Mucosa of stomach (tissue), 1 donor: Measurements from ENCODE around the gene FAM117B.
"Not testable (repeated sequence)": the region's sequence is repeated elsewhere in the genome, so short reads cannot be mapped to it uniquely, and the experiment has no call there.

Source experiments
- H3K27me3 ChIP-seq: one replicate; pipeline ENCODE4 v1.7.0; 2013; ENCODE audit warnings: mild to moderate bottlenecking, low read length; ENCODE audit not compliant: control insufficient read depth, insufficient read depth
- H3K36me3 ChIP-seq: one replicate; pipeline ENCODE4 v1.7.0; 2013; ENCODE audit warnings: low read length; ENCODE audit not compliant: control insufficient read depth, insufficient read depth
- H3K4me1 ChIP-seq: one replicate; pipeline ENCODE4 v1.7.0; 2013; ENCODE audit warnings: mild to moderate bottlenecking, low read length; ENCODE audit not compliant: control insufficient read depth, insufficient read depth
- H3K4me3 ChIP-seq: one replicate; pipeline ENCODE4 v1.7.0; 2013; ENCODE audit warnings: low read length
- H3K9ac ChIP-seq: one replicate; pipeline ENCODE4 v1.7.0; 2013; ENCODE audit warnings: mild to moderate bottlenecking, low read length, moderate library complexity
- H3K9me3 ChIP-seq: one replicate; pipeline ENCODE4 v1.7.0; 2013; ENCODE audit warnings: mild to moderate bottlenecking, low read length, moderate library complexity; ENCODE audit not compliant: control insufficient read depth
- donor health status: Pancreatic carcinoma.

FAM117B gene

DNA sequence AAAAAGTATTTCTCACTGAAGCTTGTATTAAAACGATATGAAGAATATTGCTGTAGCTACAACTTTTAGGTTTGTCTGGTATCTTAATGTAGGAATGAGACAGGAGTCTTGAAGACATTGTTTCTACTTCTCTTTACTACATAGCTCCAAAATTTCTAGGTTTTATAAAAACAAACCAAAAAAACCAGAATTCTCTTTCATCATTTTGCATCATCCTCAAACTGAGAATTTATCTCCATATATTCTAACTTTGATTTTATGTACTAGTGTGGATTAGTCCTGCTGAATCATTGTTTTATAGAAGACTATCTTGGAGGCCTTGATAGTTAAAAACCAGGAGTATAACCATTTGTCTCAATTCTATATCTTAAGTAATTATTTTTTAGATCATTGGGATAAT lies 136.6 kb downstream of the FAM117B start:
- no peak overlapping the region for H3K9ac ChIP-seq
- no peaks in the 10 kb centered on the region for H3K9me3 ChIP-seq
- peaks cover 9% of the 10 kb centered on the region for H3K4me1 ChIP-seq
- no peaks in the 10 kb centered on the region for H3K27me3 ChIP-seq
- H3K4me3 ChIP-seq: no peak overlapping the region
- no peaks in the 10 kb centered on the region for H3K36me3 ChIP-seq

DNA sequence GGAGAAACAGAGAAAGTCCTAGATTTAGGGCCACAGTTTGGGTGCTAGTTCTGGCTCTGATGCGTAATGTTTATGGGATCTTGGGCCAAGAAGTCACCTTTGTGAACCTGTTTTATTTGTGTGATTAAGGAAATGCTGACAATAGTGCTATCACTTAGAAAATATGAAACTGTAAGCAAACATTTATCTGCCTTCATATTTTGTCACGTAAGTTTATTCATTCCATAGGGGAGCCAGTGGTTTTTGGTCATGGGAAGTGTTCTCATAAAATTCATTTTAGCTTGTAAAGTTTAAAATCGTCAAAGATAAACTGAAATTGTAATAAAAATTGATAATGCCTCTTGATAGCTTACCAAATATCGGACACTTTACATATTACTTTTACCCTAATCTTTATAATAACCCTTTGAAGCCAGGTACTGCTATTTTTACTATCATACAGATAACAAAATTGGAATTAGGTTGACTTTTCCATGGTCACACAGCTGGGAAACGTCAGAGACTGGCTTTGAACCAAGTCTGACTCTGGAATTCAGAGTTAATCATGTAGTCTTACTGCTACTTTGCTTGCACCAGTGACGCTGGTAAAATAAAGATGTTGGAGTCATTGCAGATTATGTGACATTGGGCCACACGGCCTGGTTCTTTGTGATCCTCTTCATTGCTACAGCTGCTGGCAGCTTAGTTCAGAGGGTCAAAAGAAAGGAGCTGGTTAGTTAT lies 137.1 kb downstream of the FAM117B start:
- Histone ChIP-seq H3K27me3 (no peaks in the 10 kb centered on the region), H3K4me1 (peaks cover 9% of the 10 kb centered on the region), H3K36me3 (no peaks in the 10 kb centered on the region), H3K4me3 (no peak overlapping the region), H3K9ac (no peak overlapping the region), H3K9me3 (no peaks in the 10 kb centered on the region)

DNA sequence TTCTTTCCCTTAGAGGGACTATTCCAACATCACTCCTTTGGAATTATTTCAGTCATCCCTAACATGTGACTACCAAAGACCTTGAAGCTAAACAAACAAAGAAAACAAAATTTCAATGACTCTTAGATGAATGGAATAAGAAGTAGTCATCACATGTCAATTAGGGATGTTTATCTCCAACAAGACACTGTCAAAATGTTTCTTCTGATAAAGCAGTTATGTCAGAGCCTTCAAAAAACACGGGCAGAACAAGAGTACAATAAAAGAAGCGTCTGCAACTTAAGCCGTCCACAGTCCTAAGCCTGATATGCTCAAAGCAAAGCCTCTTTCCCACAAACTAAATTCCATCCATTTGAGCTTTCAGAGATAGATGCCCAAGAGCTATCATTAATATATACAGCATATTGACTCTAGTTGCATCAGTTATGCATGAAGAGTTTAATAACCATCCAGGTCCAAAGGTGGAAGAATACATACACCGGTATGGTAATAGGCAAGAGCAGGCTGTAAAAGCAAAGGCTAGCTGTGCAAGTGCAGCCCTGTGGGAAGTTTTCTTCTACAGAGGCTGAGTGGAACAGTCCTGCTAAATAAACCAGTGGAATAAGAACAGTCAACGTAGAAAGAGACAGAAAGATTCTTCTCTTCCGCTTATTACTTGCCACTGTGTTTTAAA lies 138.7 kb downstream of the FAM117B start:
- Histone ChIP-seq H3K9ac (no peak overlapping the region), H3K9me3 (no peaks in the 10 kb centered on the region), H3K4me3 (no peak overlapping the region), H3K4me1 (peaks cover 9% of the 10 kb centered on the region), H3K36me3 (no peaks in the 10 kb centered on the region), H3K27me3 (no peaks in the 10 kb centered on the region)

DNA sequence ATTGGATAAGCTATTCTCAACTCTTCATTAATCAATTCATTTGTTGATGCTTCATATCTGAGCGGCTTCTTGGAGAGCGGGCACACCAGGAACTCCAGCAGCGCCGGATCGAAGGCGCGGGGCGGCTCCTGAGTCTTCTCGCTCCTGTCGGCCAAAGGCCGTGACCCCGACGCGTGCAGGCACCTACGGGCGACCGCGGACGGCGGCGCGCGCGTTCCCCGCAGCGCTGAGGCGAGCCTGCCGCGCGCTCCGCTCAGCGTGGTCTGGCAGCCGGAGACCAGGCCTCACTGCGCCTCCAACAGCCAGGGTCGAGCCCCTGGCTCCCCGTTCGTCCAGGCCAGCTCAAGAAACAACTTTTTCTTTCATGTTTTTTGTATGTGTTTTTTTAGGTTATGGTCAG lies 139.3 kb downstream of the FAM117B start:
- H3K9me3 ChIP-seq: no peaks in the 10 kb centered on the region
- H3K36me3 ChIP-seq: no peaks in the 10 kb centered on the region
- H3K9ac ChIP-seq: no peak overlapping the region
- H3K4me3 ChIP-seq: no peak overlapping the region
- H3K4me1 ChIP-seq: peaks cover 9% of the 10 kb centered on the region
- no peaks in the 10 kb centered on the region for H3K27me3 ChIP-seq

DNA sequence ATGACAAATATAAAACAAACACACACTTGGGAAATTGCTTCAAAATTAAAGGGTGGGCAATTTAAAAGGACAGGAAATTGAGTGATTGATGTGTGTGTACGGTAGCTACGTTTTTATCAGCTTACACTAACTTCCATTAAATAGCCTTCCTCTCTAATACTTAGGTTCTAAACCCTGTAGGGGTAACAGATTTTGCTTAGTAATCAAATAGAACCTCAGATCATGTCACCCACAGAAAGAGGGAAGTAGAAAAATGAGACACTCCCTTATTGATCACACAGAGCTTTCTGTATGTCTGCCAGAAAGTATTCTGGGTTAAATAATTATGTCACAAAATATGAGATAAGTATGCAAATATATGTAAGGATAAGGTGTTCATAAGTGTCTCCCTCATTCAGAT lies 143.4 kb downstream of the FAM117B start:
- H3K36me3 ChIP-seq: no peaks in the 10 kb centered on the region
- H3K9ac ChIP-seq: no peak overlapping the region
- no peaks in the 10 kb centered on the region for H3K9me3 ChIP-seq
- no peaks in the 10 kb centered on the region for H3K27me3 ChIP-seq
- H3K4me3 ChIP-seq: no peak overlapping the region
- H3K4me1 ChIP-seq: peaks cover 9% of the 10 kb centered on the region

DNA sequence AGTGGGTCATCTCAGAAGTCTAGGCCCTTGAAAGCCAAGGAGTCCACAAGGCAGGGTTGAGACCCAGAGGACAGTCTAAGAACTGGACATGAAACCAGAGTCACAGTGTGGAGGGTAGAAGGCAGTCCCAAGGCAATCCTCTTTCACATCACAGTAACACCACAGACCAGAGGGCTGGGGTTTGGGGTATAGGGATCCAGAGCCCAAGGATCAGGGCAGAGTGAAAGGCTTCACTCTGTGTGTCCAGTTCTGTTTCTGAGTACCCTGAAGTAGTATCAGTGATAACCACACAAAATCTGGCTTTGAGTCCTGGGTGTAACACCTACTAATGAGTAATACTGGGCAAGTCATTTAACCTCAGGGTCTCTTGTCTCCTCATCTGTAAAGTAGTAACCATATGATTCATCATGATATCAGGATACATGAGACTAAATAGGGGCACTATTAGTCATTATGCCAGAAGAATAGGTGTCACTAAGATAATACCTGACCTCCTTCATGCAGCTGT lies 145.8 kb downstream of the FAM117B start:
- no peaks in the 10 kb centered on the region for H3K36me3 ChIP-seq
- no peak overlapping the region for H3K9ac ChIP-seq
- H3K4me1 ChIP-seq: peaks cover 9% of the 10 kb centered on the region
- H3K27me3 ChIP-seq: no peaks in the 10 kb centered on the region
- H3K4me3 ChIP-seq: no peak overlapping the region
- no peaks in the 10 kb centered on the region for H3K9me3 ChIP-seq

DNA sequence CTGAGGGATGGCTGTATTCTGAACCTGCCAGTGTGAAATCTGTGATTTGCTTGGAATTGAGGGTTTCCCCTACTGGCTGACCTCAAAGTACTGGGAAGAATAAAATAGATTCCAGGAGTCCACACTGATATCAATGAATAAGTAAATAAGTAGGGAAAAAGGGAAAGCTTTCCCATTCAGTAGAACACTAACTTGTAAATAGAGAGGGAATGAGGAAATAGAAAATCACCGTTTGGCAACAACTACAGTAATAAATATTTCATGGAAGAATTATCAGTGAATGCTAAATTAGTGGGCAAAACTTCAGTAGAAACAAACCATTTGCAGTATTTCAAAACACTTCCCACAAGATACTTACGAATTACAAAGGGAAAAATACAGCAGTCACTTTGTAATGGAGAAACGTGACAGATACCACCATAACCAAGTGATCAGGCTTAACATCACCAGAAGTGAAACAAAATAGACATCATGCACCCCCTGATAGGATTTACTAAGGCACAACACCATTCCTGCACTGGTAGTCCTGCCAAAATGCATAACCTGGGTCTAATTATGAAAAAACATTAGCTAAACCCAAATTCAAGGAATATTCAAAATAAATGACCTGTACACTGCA lies 148.3 kb downstream of the FAM117B start:
- Histone ChIP-seq H3K9ac (no peak overlapping the region), H3K4me3 (no peak overlapping the region), H3K36me3 (no peaks in the 10 kb centered on the region), H3K27me3 (no peaks in the 10 kb centered on the region), H3K9me3 (no peaks in the 10 kb centered on the region), H3K4me1 (peaks cover 9% of the 10 kb centered on the region)

DNA sequence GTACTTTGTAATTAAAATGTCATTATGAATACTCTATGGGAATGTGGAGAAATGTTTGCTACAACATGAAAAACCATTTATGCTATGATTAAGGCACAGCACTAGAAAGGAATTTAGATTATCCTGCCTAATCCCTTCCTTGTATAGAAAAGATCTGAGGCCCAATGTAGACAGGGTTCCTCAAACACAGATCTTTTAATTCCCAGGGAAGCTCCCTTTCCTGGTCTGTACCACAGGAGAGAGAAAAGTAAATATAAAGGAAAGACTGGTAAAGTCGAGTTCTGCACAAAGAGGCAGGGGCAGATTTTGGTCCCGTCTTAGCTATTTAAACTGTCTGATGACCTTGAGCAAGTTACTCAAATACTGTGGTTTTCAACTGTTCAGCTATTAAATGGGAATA lies 152.1 kb downstream of the FAM117B start:
- Histone ChIP-seq H3K9me3 (no peaks in the 10 kb centered on the region), H3K27me3 (no peaks in the 10 kb centered on the region), H3K4me1 (no peaks in the 10 kb centered on the region), H3K36me3 (no peaks in the 10 kb centered on the region), H3K9ac (no peak overlapping the region), H3K4me3 (no peak overlapping the region)

DNA sequence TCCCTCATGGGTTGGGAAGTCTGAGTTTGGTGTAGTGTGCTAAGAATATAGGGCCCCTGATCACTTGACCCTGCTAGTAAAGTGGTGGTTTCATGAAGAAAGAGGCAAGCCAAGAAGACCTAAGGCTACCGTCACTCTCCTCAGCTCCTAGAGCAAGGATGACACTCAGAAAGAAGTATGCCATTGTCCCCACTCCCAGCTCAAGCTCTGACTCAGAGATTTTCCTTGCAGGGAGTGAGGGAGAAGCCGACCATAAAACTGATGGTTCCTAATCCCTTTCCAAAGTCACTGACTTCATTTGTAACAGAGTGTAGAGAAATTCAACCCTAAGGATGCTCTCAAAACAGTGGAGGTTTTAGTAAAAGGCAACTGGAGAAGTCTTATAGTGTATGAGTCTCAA lies 155.9 kb downstream of the FAM117B start:
- H3K4me3 ChIP-seq: no peak overlapping the region

DNA sequence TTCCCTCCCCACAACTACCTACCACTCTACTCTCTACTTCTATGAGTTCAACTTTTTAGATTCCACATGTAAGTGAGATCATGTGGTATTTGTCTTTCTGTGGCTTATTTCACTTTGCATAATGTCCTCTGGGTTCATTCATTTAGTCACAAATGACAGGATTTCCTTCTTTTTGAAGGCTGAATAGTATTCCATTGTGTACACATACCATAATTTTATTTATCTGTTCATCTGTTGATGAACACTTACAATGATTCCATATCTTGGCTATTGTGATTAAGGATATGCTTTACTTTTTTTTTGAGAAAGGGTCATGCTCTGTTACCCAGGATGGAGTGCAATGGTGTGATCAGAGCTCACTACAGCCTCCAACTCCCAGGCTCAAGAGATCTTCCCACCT lies 163.2 kb downstream of the FAM117B start:
- Histone ChIP-seq H3K9me3 (no peaks in the 10 kb centered on the region), H3K4me3 (no peak overlapping the region), H3K4me1 (no peaks in the 10 kb centered on the region), H3K9ac (no peak overlapping the region), H3K36me3 (no peaks in the 10 kb centered on the region), H3K27me3 (no peaks in the 10 kb centered on the region)

More for the DNA sequence above, 155.9 kb downstream of the FAM117B start:
- Histone ChIP-seq H3K27me3 (no peaks in the 10 kb centered on the region), H3K4me1 (no peaks in the 10 kb centered on the region), H3K9ac (no peak overlapping the region), H3K9me3 (no peaks in the 10 kb centered on the region), H3K36me3 (no peaks in the 10 kb centered on the region)

DNA sequence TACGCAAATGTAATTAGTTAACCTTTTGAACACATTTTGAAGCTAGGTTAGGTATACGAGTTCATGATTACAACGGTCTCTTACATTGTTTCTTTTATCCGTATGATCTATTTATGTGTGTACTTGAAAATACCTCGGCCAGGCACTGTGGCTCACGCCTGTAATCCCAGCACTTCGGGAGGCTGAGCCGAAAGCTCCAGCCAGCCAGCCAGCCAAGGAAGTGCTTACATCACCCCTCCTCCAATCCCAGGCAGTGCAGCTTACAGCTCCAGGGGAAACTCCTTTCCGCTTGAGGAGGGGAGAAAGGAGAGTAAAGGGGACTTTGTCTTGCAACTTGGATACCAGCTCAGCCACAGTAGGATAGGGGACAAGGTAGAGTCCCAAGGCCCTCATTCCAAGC lies 171.1 kb downstream of the FAM117B start:
- not testable (repeated sequence) for H3K36me3 ChIP-seq, H3K9ac ChIP-seq, H3K4me3 ChIP-seq, H3K9me3 ChIP-seq, H3K27me3 ChIP-seq
- H3K4me1 ChIP-seq: peaks cover 14% of the 10 kb centered on the region

DNA sequence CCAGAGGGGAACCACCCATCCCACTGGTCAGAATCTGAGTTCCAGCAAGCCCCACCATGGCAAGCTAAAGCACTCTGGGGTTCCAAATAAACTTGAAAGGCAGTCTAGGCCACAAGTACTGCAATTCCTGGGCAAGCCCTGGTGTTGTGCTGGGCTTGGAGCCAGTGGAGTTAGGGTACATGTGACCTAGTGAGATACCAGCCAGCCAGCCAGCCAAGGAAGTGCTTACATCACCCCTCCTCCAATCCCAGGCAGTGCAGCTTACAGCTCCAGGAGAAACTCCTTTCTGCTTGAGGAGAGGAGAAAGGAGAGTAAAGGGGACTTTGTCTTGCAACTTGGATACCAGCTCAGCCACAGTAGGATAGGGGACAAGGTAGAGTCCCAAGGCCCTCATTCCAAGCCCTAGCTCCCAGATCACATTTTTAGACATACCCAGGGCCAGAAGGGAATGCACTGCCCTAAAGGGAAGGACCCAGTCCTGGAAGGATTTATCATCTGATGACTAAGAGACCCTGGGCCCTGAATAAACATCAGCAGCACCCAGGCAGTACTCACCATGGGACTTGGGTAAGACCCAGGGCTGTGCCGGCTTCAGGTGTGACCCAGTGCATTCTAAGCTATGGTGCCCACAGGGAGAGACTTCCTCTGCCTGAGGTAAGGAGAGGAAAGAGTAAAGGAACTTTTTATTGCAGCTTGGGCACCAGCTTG lies 172.8 kb downstream of the FAM117B start:
- not testable (repeated sequence) for H3K9ac ChIP-seq, H3K36me3 ChIP-seq, H3K27me3 ChIP-seq, H3K4me3 ChIP-seq, H3K9me3 ChIP-seq
- H3K4me1 ChIP-seq: peaks cover 14% of the 10 kb centered on the region
